Stimulated activated memory B cell treated with anti-CD40 and anti-IgM and Interleukin-4, amounts not matched to agents 10 μg/mL and 1 μg/mL and 100 μg/mL, for 72 hours (primary cell): ENCODE results near the gene SSR4.
A peak's percentile ranks its signal among the peaks of the same experiment; 100 is the strongest.

ENCODE experiments used
- ATAC-seq: fragments of 150-1000 bp; cut with Tn5 transposase; 2 replicates; pipeline ENCODE4 v1.10.0; 2021
- H3K27ac Mint-ChIP-seq: one replicate; pipeline ENCODE4 v1.8.0; 2022; ENCODE audit warnings: mild to moderate bottlenecking, mixed read lengths
- H3K27me3 Mint-ChIP-seq: one replicate; pipeline ENCODE4 v1.8.0; 2022; ENCODE audit warnings: mixed read lengths
- H3K36me3 Mint-ChIP-seq: one replicate; pipeline ENCODE4 v1.8.0; 2022; ENCODE audit warnings: mixed read lengths
- H3K4me1 Mint-ChIP-seq: one replicate; pipeline ENCODE4 v1.8.0; 2022; ENCODE audit warnings: mixed read lengths
- H3K4me3 Mint-ChIP-seq: one replicate; pipeline ENCODE4 v1.8.0; 2022; ENCODE audit warnings: mild to moderate bottlenecking, moderate library complexity, mixed read lengths
- H3K9me3 Mint-ChIP-seq: one replicate; pipeline ENCODE4 v1.8.0; 2022; ENCODE audit warnings: mixed read lengths

Gene SSR4

GRCh38 chrX:153766098-153766817, 28.2 kb upstream of the SSR4 start:
- ATAC-seq = peak; percentile 37
- H3K27ac Mint-ChIP-seq = peak overlapping the region; percentile 46

GRCh38 chrX:153766871-153767673, 27.4 kb upstream of the SSR4 start:
- Mint-ChIP-seq H3K27ac (no peak overlapping the region), H3K36me3 (no peaks in the 10 kb centered on the region), H3K27me3 (peaks cover 7% of the 10 kb centered on the region), H3K9me3 (no peaks in the 10 kb centered on the region), H3K4me3 (no peak overlapping the region), H3K4me1 (peaks cover 24% of the 10 kb centered on the region)
- no peak for ATAC-seq

More at GRCh38 chrX:153766098-153766817, 28.2 kb upstream of the SSR4 start:
- Mint-ChIP-seq H3K27me3 (peaks cover 7% of the 10 kb centered on the region), H3K4me1 (peaks cover 24% of the 10 kb centered on the region), H3K9me3 (no peaks in the 10 kb centered on the region), H3K36me3 (no peaks in the 10 kb centered on the region), H3K4me3 (no peak overlapping the region)

GRCh38 chrX:153767674-153768055, 26.8 kb upstream of the SSR4 start:
- no peaks in the 10 kb centered on the region for H3K36me3 Mint-ChIP-seq
- no peaks in the 10 kb centered on the region for H3K9me3 Mint-ChIP-seq
- ATAC-seq = no peak
- peaks cover 24% of the 10 kb centered on the region for H3K4me1 Mint-ChIP-seq
- peaks cover 7% of the 10 kb centered on the region for H3K27me3 Mint-ChIP-seq
- no peak overlapping the region for H3K4me3 Mint-ChIP-seq
- no peak overlapping the region for H3K27ac Mint-ChIP-seq

GRCh38 chrX:153768311-153769157, 25.9 kb upstream of the SSR4 start:
- peaks cover 24% of the 10 kb centered on the region for H3K4me1 Mint-ChIP-seq
- no peak overlapping the region for H3K4me3 Mint-ChIP-seq
- H3K27me3 Mint-ChIP-seq = peaks cover 7% of the 10 kb centered on the region
- no peak overlapping the region for H3K27ac Mint-ChIP-seq
- H3K36me3 Mint-ChIP-seq = no peaks in the 10 kb centered on the region
- ATAC-seq = no peak
- no peaks in the 10 kb centered on the region for H3K9me3 Mint-ChIP-seq

- peaks cover 7% of the 10 kb centered on the region for H3K27me3 Mint-ChIP-seq
Observed at GRCh38 chrX:153769158-153769864, 25.2 kb upstream of the SSR4 start.

GRCh38 chrX:153769865-153770600, 24.4 kb upstream of the SSR4 start:
- Mint-ChIP-seq H3K36me3 (no peaks in the 10 kb centered on the region), H3K27me3 (peaks cover 7% of the 10 kb centered on the region), H3K27ac (no peak overlapping the region), H3K4me1 (peaks cover 17% of the 10 kb centered on the region), H3K9me3 (no peaks in the 10 kb centered on the region), H3K4me3 (no peak overlapping the region)
- ATAC-seq = no peak

More at GRCh38 chrX:153769158-153769864, 25.2 kb upstream of the SSR4 start:
- Mint-ChIP-seq H3K27ac (no peak overlapping the region), H3K36me3 (no peaks in the 10 kb centered on the region), H3K9me3 (no peaks in the 10 kb centered on the region), H3K4me1 (peaks cover 17% of the 10 kb centered on the region), H3K4me3 (no peak overlapping the region)
- no peak for ATAC-seq

GRCh38 chrX:153770601-153771414, 23.7 kb upstream of the SSR4 start:
- H3K9me3 Mint-ChIP-seq = no peaks in the 10 kb centered on the region
- H3K27ac Mint-ChIP-seq = no peak overlapping the region
- no peak for ATAC-seq

GRCh38 chrX:153771415-153772315, 22.8 kb upstream of the SSR4 start:
- H3K9me3 Mint-ChIP-seq = no peaks in the 10 kb centered on the region
- no peak overlapping the region for H3K4me3 Mint-ChIP-seq
- H3K36me3 Mint-ChIP-seq = no peaks in the 10 kb centered on the region
- H3K27me3 Mint-ChIP-seq = peaks cover 7% of the 10 kb centered on the region
- no peak for ATAC-seq
- H3K27ac Mint-ChIP-seq = no peak overlapping the region
- H3K4me1 Mint-ChIP-seq = peaks cover 9% of the 10 kb centered on the region

More at GRCh38 chrX:153770601-153771414, 23.7 kb upstream of the SSR4 start:
- H3K4me3 Mint-ChIP-seq = no peak overlapping the region
- no peaks in the 10 kb centered on the region for H3K36me3 Mint-ChIP-seq
- peaks cover 7% of the 10 kb centered on the region for H3K27me3 Mint-ChIP-seq
- H3K4me1 Mint-ChIP-seq = peaks cover 17% of the 10 kb centered on the region

- ATAC-seq = no peak
- Mint-ChIP-seq H3K27me3 (peaks cover 7% of the 10 kb centered on the region), H3K4me1 (peaks cover 7% of the 10 kb centered on the region), H3K27ac (no peak overlapping the region), H3K9me3 (no peaks in the 10 kb centered on the region), H3K4me3 (no peak overlapping the region), H3K36me3 (no peaks in the 10 kb centered on the region)
Observed at GRCh38 chrX:153772316-153773217, 21.9 kb upstream of the SSR4 start.

GRCh38 chrX:153773218-153773611, 21.3 kb upstream of the SSR4 start:
- H3K4me1 Mint-ChIP-seq = peaks cover 2% of the 10 kb centered on the region
- H3K27me3 Mint-ChIP-seq = peaks cover 7% of the 10 kb centered on the region
- no peak overlapping the region for H3K4me3 Mint-ChIP-seq
- no peak overlapping the region for H3K27ac Mint-ChIP-seq
- no peaks in the 10 kb centered on the region for H3K36me3 Mint-ChIP-seq
- H3K9me3 Mint-ChIP-seq = no peaks in the 10 kb centered on the region
- ATAC-seq = no peak

- no peaks in the 10 kb centered on the region for H3K4me1 Mint-ChIP-seq
- no peaks in the 10 kb centered on the region for H3K36me3 Mint-ChIP-seq
- no peak overlapping the region for H3K4me3 Mint-ChIP-seq
- ATAC-seq = no peak
- H3K9me3 Mint-ChIP-seq = no peaks in the 10 kb centered on the region
- no peak overlapping the region for H3K27ac Mint-ChIP-seq
- peaks cover 7% of the 10 kb centered on the region for H3K27me3 Mint-ChIP-seq
Observed at GRCh38 chrX:153773741-153774575, 20.5 kb upstream of the SSR4 start.
